ENCODE data around the gene TUBB3. TPM values are rescaled to one million over a fixed set of nuclear protein-coding genes. Genes with fewer than 3 reads are reported as not detected.
A peak's percentile ranks its signal among the peaks of the same experiment; 100 is the strongest.

Gene TUBB3
- total RNA-seq, 2 donors from 2014 or later, result 0.52 to 0.96 TPM

DNA sequence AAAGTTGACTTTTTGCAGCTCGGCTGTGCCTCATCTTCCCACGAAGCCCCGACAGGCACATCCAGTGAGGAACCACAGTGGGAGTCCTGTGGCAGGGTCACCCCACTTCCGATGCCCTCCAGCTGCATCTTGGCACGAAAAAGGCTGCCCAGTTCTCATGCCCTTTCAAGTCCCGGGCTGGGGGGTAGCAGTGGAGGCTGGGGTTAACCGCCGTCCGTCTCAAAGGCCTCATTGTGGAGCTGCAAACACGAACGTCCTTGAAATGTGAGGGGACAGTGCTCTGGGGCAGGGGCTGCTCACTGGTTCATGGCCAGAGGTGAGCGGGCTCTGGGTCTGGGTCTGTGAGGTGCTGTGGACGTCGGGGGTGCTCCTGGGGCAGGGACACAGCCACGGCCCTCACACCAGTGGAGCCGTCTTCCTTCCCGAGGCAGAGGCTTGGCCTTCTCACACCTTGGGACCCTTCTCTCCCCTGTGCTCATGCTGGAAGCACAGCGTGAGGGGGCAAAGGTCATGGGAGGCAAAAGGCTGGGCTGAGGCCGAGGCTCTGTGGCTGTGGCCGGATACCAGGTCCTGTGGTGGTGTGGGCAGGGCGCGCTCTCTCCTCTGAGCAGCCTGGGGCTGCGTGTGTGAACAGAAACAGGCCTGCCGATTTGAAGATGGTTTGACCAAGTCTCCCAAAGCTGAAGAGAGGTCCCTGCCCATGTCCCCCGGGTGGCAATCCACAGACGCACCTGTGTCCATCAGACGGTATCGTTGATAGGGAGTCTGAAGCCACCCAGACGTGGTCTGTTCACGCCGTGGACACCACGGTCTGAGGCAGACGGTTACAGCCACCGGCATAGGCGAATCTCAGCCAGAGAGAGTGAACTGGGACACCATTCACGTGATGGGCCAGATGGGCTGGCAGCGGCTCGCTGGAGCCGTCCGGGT, 7.6 kb upstream of the TUBB3 start:
- Mint-ChIP-seq H3K4me1 (peaks cover 20% of the 10 kb centered on the region), H3K36me3 (ENCODE audit: low read depth) (no peaks in the 10 kb centered on the region), H3K27ac (peak overlapping the region; percentile 49), H3K4me3 (peak overlapping the region; percentile 36), H3K27me3 (peaks cover 10% of the 10 kb centered on the region)
- H3K9me3 ChIP-seq (ENCODE audit: control insufficient read depth, low read length, poor library complexity, severe bottlenecking), result no peaks in the 10 kb centered on the region
- no peak for DNase-seq
- no peak for ATAC-seq

DNA sequence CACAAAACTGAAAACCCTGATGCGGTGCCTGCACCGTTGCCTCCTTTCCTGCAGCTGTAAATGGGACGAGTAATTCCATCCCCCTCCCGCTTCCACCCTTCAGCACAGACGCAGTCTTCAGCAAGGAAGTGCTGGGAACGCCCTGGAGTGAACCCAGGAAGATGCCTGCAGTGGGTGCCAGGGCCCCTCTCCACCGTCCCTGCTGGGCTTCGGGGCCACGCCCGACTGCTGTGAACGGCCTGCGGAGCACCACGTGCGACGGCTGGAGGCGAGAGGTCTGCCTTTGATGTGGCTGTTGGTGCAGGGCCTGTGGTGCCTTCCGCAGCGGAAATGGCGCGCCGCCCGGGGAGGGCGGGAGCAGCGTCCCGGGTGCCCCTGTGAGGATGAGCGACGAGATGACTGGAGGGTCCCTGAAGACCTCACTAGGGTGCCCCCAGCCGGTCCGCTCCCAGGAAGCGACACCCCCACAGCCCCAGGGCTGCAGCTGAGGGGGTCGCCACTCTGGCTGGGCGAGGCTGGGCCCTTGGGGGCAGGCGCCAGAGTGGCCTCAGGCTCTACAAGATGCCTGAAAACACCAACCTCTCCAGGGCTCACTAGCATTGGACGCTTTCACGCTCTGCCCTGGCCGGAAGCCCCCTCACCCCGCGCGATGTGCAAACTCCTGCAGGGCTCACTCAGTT, 5.2 kb upstream of the TUBB3 start:
- Mint-ChIP-seq H3K27me3 (peaks cover 15% of the 10 kb centered on the region), H3K4me1 (peaks cover 21% of the 10 kb centered on the region), H3K36me3 (ENCODE audit: low read depth) (no peaks in the 10 kb centered on the region), H3K27ac (peak overlapping the region; percentile 67), H3K4me3 (peak overlapping the region; percentile 89)
- peak; percentile 85 for ATAC-seq
- no peaks in the 10 kb centered on the region for H3K9me3 ChIP-seq (ENCODE audit: control insufficient read depth, low read length, poor library complexity, severe bottlenecking)
- DNase-seq, result peak; percentile 61 to 65 (median 64)

DNA sequence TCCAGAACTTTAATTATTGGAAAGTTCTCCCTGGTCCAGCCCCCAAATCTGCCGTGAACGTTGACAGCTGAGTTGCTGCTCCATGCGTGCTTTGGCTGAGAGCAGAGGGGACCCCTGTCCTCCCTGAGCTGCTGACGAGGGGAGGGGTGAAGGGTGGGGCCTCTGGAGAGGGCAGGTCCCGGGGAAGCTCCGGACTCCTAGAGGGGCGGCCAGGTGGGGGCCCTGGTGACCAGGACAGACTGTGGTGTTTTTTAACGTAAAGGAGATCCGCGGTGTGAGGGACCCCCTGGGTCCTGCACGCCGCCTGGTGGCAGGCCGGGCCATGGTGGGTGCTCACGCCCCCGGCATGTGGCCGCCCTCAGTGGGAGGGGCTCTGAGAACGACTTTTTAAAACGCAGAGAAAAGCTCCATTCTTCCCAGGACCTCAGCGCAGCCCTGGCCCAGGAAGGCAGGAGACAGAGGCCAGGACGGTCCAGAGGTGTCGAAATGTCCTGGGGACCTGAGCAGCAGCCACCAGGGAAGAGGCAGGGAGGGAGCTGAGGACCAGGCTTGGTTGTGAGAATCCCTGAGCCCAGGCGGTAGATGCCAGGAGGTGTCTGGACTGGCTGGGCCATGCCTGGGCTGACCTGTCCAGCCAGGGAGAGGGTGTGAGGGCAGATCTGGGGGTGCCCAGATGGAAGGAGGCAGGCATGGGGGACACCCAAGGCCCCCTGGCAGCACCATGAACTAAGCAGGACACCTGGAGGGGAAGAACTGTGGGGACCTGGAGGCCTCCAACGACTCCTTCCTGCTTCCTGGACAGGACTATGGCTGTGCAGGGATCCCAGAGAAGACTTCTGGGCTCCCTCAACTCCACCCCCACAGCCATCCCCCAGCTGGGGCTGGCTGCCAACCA, 4.4 kb upstream of the TUBB3 start, which contains the start of gene MC1R:
Gene MC1R (plus strand): TSS at position 410 of the 895 bp plus-strand sequence. CDS start 397 bp downstream, at position 807.
- H3K9me3 ChIP-seq (ENCODE audit: control insufficient read depth, low read length, poor library complexity, severe bottlenecking), result no peaks in the 10 kb centered on the region
- H3K27ac Mint-ChIP-seq, result peak within 1 kb of the TSS; percentile 67
- no peaks in the 10 kb centered on the region for H3K36me3 Mint-ChIP-seq (ENCODE audit: low read depth)
- peaks cover 15% of the 10 kb centered on the region for H3K27me3 Mint-ChIP-seq
- H3K4me1 Mint-ChIP-seq, result peaks cover 21% of the 10 kb centered on the region
- H3K4me3 Mint-ChIP-seq, result peak within 1 kb of the TSS; percentile 89
- ATAC-seq, result peak; percentile 21
- DNase-seq, result no peak

- DNase-seq (no peak), ATAC-seq (no peak)
- Mint-ChIP-seq H3K27ac (no peak overlapping the region), H3K4me1 (peaks cover 24% of the 10 kb centered on the region), H3K4me3 (peak overlapping the region; percentile 59), H3K36me3 (ENCODE audit: low read depth) (no peaks in the 10 kb centered on the region), H3K27me3 (peaks cover 15% of the 10 kb centered on the region)
- H3K9me3 ChIP-seq (ENCODE audit: control insufficient read depth, low read length, poor library complexity, severe bottlenecking), result no peaks in the 10 kb centered on the region
Measured at GRCh38 chr16:89919535-89920406, 3.4 kb upstream of the TUBB3 start.

GRCh38 chr16:89920723-89921122, 2.4 kb upstream of the TUBB3 start:
- H3K4me3 Mint-ChIP-seq, result no peak overlapping the region
- ATAC-seq (no peak), DNase-seq (no peak)
- H3K4me1 Mint-ChIP-seq, result peaks cover 24% of the 10 kb centered on the region
- H3K9me3 ChIP-seq (ENCODE audit: control insufficient read depth, low read length, poor library complexity, severe bottlenecking), result no peaks in the 10 kb centered on the region
- H3K27me3 Mint-ChIP-seq, result peaks cover 15% of the 10 kb centered on the region
- no peak overlapping the region for H3K27ac Mint-ChIP-seq
- H3K36me3 Mint-ChIP-seq (ENCODE audit: low read depth), result no peaks in the 10 kb centered on the region

DNA sequence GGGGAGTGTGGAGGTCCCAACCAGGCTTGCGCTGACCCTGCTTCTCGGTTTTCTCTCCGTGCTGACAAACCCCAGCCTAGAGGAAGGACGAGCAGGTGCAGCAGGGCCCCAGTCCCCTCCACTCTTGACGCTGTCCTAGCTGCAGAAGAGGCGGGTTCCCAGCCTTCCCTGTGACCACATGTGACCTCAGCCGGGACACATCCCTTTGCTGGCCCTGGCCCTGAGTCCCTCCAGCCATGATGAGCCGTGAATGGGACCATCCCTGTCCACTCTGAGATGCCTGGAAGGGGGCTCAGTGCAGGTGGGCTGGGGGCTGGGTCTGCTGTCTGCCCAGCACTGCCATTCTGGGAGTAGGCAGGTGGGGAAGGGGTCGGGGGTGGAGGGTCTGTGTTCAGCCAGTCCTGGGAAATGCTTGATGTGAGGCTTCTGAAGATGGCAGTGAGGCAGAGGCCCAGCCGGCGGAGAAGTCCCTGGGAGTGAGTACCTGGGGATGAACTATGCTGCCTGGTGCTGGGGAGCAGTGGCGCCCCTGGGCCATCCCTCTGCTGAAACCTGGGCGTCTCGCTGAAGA, 1.9 kb upstream of the TUBB3 start:
- no peaks in the 10 kb centered on the region for H3K36me3 Mint-ChIP-seq (ENCODE audit: low read depth)
- ATAC-seq (no peak), DNase-seq (no peak)
- H3K4me1 Mint-ChIP-seq, result peaks cover 24% of the 10 kb centered on the region
- H3K27ac Mint-ChIP-seq, result no peak overlapping the region
- peaks cover 15% of the 10 kb centered on the region for H3K27me3 Mint-ChIP-seq
- no peak overlapping the region for H3K4me3 Mint-ChIP-seq
- no peaks in the 10 kb centered on the region for H3K9me3 ChIP-seq (ENCODE audit: control insufficient read depth, low read length, poor library complexity, severe bottlenecking)

- Mint-ChIP-seq H3K4me3 (no peak overlapping the region), H3K27me3 (peaks cover 15% of the 10 kb centered on the region), H3K27ac (no peak overlapping the region), H3K36me3 (ENCODE audit: low read depth) (no peaks in the 10 kb centered on the region), H3K4me1 (peaks cover 24% of the 10 kb centered on the region)
- ATAC-seq (no peak), DNase-seq (no peak)
- H3K9me3 ChIP-seq (ENCODE audit: control insufficient read depth, low read length, poor library complexity, severe bottlenecking), result no peaks in the 10 kb centered on the region
Measured at GRCh38 chr16:89921702-89922476, 1.3 kb upstream of the TUBB3 start.

DNA sequence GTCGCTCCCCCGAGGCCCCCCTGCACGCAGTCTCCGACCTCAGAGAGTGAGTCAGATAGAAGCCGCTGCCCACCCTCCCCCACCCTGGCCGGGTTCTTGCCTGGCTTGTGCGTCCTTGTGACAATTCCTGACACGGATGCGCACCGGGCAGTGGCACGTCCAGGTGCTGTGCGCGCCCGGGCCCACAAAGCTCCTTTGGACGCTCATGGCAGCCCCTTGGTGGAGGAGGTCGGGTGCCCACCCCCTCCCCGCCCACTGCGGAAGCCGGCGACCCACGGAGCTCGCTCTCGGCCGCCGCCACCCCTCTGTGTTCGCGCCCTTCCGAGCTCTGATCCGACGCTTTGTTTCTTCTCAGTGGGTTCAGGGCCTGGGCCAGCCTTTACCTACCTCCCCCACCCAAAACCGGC, 662 bp upstream of the TUBB3 start:
- Mint-ChIP-seq H3K36me3 (ENCODE audit: low read depth) (no peaks in the 10 kb centered on the region), H3K4me1 (peaks cover 24% of the 10 kb centered on the region), H3K27me3 (peaks cover 16% of the 10 kb centered on the region), H3K27ac (no peak overlapping the region), H3K4me3 (peak overlapping the region; percentile 67)
- ATAC-seq, result no peak
- DNase-seq, result no peak
- H3K9me3 ChIP-seq (ENCODE audit: control insufficient read depth, low read length, poor library complexity, severe bottlenecking), result no peaks in the 10 kb centered on the region

DNA sequence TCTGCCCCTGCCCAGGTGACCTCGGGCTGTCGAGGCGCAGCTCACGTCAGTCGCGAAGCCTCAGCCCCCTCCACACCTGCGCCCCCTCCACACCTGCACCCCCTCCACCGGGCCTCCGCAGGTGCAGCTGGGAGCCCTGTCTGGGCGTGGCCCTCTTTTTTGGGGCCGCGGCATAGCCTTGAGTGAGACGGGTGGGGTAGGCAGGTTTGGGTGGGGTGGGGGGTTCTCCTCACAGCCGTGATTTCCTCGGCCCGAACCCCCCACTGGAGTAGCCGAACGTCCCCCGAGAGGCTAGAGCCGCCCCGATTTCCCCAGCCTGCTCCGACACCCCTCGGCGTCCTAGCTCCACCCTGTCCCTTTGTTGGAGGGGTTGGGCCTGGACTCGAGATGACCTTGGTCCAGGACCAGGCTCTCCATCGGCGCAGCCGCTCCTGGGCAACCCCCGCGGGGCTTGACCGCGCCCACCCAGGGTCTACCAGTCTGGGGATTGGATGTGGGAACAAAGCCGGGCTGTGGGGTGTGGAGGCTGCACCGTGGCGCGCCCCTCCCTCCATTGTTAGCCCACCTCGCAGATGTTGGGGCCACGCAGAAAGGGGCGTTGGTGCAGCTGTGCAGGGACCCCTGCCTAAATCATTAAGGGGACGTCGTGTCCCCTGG, 626 bp downstream of the TUBB3 start:
- ATAC-seq (no peak), DNase-seq (no peak)
- H3K4me1 Mint-ChIP-seq, result peaks cover 17% of the 10 kb centered on the region
- peaks cover 21% of the 10 kb centered on the region for H3K27me3 Mint-ChIP-seq
- H3K36me3 Mint-ChIP-seq (ENCODE audit: low read depth), result no peaks in the 10 kb centered on the region
- H3K27ac Mint-ChIP-seq, result no peak overlapping the region
- H3K4me3 Mint-ChIP-seq, result no peak overlapping the region
- H3K9me3 ChIP-seq (ENCODE audit: control insufficient read depth, low read length, poor library complexity, severe bottlenecking), result no peaks in the 10 kb centered on the region

DNA sequence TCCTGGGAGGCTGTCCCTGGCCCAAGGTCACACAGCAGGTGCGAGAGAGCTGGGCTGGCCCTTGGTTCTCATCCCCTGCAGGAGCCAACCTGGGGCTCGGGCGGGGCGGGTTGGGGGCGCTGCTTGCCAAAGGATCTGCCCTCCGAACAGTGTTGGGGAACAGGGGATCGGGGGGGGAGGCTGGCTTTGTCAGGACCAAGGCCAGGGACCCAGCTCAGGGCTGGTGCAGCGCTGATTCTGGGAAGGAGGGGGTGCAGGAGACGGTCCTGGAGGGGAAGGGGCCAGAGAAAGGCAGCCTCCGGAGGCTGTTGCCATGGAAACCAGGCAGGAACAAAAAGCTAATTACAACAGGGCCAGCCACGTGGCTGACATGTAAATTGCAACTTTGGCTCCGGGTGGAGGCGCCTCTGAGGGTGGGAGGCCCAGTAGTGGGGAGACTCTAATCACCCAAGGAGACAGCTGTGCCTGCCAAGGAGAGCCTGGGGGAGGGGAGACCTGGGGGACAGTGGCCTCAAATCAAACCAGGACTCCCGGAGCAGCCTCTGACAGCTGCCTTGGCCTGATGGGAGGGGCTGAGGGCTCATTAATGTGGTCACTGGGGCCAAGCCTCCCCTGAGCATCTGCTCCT, 1.3 kb downstream of the TUBB3 start:
- peak; percentile 38 for ATAC-seq
- peak overlapping the region; percentile 68 for H3K4me3 Mint-ChIP-seq

GRCh38 chr16:89924925-89925307, 1.8 kb downstream of the TUBB3 start:
- no peak for ATAC-seq
- Mint-ChIP-seq H3K36me3 (ENCODE audit: low read depth) (peaks cover 1% of the 10 kb centered on the region), H3K4me3 (no peak overlapping the region), H3K27ac (no peak overlapping the region), H3K27me3 (peaks cover 19% of the 10 kb centered on the region), H3K4me1 (peaks cover 10% of the 10 kb centered on the region)
- no peak for DNase-seq
- H3K9me3 ChIP-seq (ENCODE audit: control insufficient read depth, low read length, poor library complexity, severe bottlenecking), result no peaks in the 10 kb centered on the region

More for the DNA sequence above, 1.3 kb downstream of the TUBB3 start:
- DNase-seq, result no peak
- peaks cover 13% of the 10 kb centered on the region for H3K4me1 Mint-ChIP-seq
- H3K27me3 Mint-ChIP-seq, result peaks cover 20% of the 10 kb centered on the region
- H3K27ac Mint-ChIP-seq, result no peak overlapping the region
- no peaks in the 10 kb centered on the region for H3K36me3 Mint-ChIP-seq (ENCODE audit: low read depth)
- no peaks in the 10 kb centered on the region for H3K9me3 ChIP-seq (ENCODE audit: control insufficient read depth, low read length, poor library complexity, severe bottlenecking)

Measured in T-helper 17 cell (primary cell).